ENCODE measurements around the gene MORC3.
A peak's percentile ranks its signal among the peaks of the same experiment; 100 is the strongest.

Gene MORC3

DNA sequence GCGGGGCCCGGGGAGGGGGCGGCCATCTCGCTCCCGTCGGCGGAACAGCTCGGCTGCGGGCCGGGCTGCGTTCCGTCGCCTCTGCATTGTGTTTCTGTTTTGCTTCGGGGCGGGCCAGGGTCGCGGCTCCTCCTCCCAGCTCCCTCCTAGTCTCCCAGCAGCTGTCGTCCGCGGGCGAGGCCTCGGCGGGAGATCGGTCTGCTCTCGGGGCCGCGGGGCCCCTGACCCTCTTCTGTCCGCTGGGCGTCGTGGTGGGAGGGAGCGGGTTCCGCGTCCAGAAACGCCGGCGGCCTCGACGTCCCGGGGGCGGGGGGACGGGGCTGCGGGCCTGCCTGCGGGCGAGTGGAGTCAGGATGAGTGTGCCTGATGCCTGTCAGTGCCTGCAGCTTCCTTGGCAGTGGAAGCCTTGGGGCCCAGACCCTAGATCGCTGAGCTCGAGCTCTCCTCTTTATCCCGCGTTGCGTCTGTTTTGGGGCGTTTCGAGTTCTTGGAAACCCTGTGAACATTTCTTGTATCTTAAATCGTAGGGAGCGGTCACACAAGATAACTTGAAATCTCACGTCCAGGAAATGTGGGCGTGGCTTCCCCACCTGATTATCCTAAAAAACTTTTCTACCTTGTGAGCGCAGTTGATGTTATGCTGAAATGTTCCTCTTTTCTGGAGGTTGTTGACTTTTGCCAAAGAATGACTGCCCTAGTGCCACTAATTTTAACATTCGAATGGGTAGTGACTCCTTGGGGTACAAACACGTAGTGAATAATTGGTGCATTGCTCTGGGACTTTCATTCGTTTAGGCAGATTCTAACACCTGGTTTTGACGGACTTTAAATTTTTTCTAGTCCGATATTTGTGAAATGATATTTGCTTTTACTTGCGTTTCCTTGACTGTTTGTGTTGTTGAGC is 676 bp downstream of the MORC3 start:
- H3K4me3 ChIP-seq (ENCODE audit: low read length): peak overlapping the region; percentile 64
- TF ChIP-seq, protein P1, sequence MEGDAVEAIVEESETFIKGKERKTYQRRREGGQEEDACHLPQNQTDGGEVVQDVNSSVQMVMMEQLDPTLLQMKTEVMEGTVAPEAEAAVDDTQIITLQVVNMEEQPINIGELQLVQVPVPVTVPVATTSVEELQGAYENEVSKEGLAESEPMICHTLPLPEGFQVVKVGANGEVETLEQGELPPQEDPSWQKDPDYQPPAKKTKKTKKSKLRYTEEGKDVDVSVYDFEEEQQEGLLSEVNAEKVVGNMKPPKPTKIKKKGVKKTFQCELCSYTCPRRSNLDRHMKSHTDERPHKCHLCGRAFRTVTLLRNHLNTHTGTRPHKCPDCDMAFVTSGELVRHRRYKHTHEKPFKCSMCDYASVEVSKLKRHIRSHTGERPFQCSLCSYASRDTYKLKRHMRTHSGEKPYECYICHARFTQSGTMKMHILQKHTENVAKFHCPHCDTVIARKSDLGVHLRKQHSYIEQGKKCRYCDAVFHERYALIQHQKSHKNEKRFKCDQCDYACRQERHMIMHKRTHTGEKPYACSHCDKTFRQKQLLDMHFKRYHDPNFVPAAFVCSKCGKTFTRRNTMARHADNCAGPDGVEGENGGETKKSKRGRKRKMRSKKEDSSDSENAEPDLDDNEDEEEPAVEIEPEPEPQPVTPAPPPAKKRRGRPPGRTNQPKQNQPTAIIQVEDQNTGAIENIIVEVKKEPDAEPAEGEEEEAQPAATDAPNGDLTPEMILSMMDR (conservative IDR thresholded peaks at IDR 0.05; ENCODE audit: low read depth, low read length): no peak
- peak; percentile 14 for DNase-seq (ENCODE audit: low read depth)

DNA sequence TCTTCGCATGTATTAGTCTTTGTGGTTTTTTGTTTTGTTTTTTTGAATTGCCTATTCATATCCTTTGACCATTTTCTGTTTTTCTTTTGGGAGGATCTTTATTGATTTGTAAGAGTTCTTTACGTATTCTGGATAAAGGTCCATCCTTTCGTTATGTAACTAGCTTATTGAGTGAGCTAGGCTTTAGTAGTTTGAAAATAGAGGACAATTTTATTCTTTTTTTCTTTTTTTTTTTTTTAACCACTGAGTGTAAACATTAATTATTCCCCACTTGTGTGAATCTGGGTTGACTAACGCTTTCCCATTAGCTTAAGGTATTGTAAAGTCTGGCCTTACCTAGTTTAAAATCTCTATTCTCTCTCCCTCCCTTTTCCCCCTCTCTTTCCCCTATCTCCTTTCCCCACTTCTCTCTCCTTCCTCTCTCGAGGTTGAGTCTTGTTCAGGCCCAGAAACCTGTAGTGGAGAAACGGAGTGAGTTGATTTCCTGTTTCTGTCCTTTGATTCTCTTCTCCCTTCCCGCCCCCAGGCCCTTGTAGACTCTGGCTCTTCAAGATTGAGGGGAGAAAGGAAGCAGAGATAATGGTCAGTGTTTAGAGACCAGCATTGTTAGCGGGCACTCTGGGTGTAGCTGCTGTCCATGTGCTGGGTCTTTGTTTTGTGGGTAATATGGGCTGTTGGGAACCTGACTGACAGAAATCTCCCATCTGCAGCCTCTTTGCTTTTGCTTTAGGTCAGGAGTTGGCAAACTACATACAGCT is 1.5 kb downstream of the MORC3 start:
- TF ChIP-seq, protein P1 (conservative IDR thresholded peaks at IDR 0.05; ENCODE audit: low read depth, low read length): no peak
- peak overlapping the region; percentile 64 for H3K4me3 ChIP-seq (ENCODE audit: low read length)
- peak; percentile 1 for DNase-seq (ENCODE audit: low read depth)

DNA sequence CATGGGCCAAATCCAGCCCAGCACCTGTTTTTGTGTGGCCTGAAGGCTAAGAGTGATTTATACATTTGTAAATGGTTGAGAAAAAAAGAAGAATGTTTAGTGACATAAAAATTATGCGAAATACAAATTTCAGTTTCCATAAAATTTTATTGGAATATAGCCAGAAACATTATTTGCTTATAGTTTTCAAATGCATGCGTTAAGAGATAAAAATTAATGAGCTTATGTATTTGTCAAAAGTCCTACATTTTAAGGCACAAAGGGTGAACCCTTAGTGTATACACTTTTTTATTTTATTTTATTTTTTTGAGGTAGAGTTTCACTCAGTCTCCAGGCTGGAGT is 2.1 kb downstream of the MORC3 start:
- no peak for DNase-seq (ENCODE audit: low read depth)
- peak overlapping the region; percentile 64 for H3K4me3 ChIP-seq (ENCODE audit: low read length)
- TF ChIP-seq, protein P1 (conservative IDR thresholded peaks at IDR 0.05; ENCODE audit: low read depth, low read length): no peak

DNA sequence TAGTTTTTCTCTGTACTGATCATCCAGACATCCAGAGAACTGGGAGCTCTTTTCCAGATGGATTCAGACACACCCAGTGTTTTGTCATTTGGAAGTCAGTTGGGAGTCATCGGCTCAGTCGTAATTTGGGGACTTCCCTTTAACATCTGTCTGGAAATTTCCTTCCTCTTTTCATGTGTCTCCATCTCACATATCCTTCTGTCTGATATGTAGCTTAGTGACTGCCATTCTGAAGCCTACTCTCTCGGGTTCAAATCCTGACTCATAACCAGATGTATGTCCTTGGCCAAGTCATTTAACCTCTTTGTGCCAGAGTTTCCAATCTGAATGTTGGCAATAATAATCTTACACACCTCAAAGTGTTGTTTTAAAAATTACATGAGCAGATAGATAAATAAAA is 3.0 kb downstream of the MORC3 start:
- DNase-seq (ENCODE audit: low read depth): no peak
- no peak overlapping the region for H3K4me3 ChIP-seq (ENCODE audit: low read length)
- TF ChIP-seq, protein P1 (conservative IDR thresholded peaks at IDR 0.05; ENCODE audit: low read depth, low read length): no peak

DNA sequence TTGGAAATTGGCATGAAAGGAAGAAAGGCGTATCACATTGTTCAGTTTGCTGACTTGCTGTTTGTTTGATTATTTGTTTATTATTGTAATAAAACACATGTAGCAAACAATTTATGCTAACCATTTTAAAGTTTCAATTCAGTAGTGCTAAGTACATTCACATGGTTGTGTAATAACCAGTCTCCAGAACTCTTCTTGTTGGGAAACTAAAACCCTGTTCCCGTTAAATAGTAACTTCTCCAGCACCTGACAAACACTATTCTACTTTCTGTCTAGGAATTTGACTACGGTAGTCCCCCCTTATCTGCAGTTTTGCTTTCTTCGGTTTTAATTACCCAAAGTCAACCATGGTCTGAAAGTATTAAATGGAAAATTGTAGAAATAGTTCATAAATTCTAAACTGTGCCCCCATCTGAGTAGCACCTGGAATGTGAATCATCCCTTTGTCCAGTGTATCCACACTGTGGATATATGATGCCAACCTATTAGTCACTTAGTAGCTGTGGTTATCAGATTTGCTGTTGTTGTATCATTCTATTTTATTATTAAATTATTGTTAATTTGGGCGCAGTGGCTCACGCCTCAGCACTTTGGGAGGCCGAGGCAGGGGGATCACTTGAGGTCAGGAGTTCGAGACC is 5.5 kb downstream of the MORC3 start:
- no peak overlapping the region for H3K4me3 ChIP-seq (ENCODE audit: low read length)
- DNase-seq (ENCODE audit: low read depth): no peak
- TF ChIP-seq, protein P1 (conservative IDR thresholded peaks at IDR 0.05; ENCODE audit: low read depth, low read length): no peak

DNA sequence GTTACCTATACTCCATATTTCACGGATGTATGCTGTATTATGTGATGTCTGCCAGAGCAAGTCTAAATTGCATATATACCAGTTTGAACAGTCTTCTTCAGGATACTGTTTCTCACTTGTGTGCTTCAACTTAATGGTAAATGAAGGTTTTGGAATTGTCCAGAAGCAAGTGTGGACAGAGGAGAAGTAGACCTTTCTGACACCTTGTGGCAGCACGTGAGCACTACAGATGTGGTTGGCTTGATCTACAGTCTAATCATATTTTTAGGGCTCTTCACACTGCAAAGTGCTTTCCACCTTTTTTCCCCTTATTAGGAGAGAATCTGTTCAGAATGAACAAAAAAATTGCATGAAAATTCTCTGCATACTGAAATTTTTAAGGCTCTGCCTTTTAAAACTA is 10.9 kb downstream of the MORC3 start:
- DNase-seq (ENCODE audit: low read depth): no peak
- H3K4me3 ChIP-seq (ENCODE audit: low read length): no peak overlapping the region
- TF ChIP-seq, protein P1 (conservative IDR thresholded peaks at IDR 0.05; ENCODE audit: low read depth, low read length): peak; percentile 78

All from retinal pigment epithelial cell (primary cell).